Epithelial cell of esophagus (primary cell): Measurements from ENCODE around the gene SH3BP2.
"Not testable (repeated sequence)": the region's sequence is repeated elsewhere in the genome, so short reads cannot be mapped to it uniquely, and the experiment has no call there.

Source experiments
- DNase-seq: peaks from one replicate; pipeline ENCODE4 v3.0.0; 2010; ENCODE audit warnings: low read depth
- H3K4me3 ChIP-seq: 2 replicates; pipeline ENCODE4 v1.5.1; 2011; ENCODE audit warnings: mild to moderate bottlenecking, low read length, control low read depth
- TF ChIP-seq, protein P1 (sequence below): IDR thresholded peaks from 2 replicates; pipeline ENCODE4 v1.5.1; 2011; ENCODE audit warnings: low read depth, mild to moderate bottlenecking, low read length, control low read depth, inconsistent platforms; ENCODE audit not compliant: insufficient read depth; ENCODE audit errors: missing control alignments

Gene SH3BP2

DNA sequence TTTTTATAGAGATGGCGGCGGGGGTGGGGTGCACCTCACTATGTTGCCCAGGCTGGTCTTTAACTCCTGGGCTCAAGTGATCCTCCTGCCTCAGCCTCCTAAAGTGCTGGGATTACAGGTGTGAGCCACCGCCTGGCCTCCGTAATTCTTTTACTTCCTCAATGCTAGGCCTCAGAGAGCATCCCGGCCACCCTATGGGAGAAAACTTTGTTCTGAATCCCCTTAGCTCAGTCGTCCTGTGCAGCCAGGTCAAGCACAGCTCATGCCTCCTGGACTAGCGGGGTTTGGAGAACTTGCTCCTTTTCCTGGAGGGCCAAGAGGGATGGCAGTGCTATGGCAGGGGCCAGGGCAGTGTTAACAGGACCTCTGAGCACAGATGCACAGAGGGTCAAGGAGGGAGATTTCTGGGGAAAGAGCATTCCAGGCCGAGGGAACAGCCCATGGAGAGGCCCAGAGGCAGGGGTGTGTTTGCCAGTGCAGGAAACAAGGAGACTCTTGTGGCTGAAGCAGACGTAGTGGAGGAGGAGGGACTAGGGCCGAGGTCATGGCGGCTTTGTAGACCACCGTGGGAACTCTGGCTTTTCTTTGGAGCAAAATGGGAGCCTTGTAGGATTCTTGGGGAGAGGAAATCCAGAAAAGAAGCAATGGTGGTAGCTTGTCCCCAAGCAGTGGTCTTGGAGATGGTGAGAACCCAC, 26.9 kb upstream of the SH3BP2 start:
- no peak overlapping the region for H3K4me3 ChIP-seq
- DNase-seq = no peak
- TF ChIP-seq, protein P1, sequence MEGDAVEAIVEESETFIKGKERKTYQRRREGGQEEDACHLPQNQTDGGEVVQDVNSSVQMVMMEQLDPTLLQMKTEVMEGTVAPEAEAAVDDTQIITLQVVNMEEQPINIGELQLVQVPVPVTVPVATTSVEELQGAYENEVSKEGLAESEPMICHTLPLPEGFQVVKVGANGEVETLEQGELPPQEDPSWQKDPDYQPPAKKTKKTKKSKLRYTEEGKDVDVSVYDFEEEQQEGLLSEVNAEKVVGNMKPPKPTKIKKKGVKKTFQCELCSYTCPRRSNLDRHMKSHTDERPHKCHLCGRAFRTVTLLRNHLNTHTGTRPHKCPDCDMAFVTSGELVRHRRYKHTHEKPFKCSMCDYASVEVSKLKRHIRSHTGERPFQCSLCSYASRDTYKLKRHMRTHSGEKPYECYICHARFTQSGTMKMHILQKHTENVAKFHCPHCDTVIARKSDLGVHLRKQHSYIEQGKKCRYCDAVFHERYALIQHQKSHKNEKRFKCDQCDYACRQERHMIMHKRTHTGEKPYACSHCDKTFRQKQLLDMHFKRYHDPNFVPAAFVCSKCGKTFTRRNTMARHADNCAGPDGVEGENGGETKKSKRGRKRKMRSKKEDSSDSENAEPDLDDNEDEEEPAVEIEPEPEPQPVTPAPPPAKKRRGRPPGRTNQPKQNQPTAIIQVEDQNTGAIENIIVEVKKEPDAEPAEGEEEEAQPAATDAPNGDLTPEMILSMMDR = no peak

DNA sequence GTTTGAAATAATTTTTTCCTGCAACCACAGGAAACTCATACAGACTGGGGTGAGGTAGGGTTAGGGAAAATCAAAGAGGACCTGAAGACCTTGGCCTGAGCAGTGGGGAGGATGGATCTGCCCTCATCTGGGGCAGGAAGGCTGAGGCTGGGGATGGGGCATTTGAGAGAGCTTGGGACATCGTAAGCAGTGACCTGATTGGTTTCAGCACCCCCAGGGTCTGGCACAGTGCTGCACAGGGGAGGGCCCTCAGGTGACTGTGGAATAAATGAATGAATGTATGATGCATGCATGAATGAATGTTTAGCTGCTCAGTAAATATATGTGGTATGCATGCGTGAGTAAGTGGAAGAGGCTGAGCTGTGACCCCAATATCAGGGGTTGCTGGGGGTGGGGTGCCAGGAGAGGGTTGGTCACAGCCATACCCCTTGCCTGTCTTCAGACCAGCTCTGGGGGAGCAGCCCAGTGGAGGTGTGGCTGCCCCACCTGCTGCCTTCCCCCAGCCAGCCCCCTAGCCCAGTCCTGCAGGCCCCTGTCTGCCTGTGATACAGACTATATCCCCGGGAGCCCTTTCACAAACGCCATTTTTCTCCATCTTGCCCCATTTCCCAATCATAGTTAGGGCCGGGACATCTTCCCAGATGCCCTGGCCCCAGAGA, 25.7 kb upstream of the SH3BP2 start:
- TF ChIP-seq, protein P1 = no peak
- no peak for DNase-seq

DNA sequence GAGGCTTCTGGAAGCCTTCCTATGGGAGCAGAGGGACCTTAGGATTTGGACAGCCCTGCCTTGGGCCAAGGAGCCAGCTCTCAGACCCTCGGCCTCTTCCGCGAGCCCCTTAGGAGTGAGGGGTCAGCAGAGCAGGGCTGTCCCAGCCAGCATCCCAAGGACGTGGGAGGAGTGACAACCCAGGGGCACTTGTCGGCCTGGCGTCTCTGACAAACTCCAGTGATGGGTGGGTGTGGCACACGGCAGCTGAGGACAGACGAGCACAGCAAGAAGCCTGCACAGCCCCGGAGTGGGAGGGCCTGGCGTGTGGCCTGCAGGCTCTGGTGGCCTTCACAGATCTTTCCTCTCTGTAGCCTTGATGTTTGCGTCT, 25.2 kb upstream of the SH3BP2 start:
- TF ChIP-seq, protein P1 = no peak
- DNase-seq = no peak
- H3K4me3 ChIP-seq = no peak overlapping the region

More for the DNA sequence above, 25.7 kb upstream of the SH3BP2 start:
- no peak overlapping the region for H3K4me3 ChIP-seq

DNA sequence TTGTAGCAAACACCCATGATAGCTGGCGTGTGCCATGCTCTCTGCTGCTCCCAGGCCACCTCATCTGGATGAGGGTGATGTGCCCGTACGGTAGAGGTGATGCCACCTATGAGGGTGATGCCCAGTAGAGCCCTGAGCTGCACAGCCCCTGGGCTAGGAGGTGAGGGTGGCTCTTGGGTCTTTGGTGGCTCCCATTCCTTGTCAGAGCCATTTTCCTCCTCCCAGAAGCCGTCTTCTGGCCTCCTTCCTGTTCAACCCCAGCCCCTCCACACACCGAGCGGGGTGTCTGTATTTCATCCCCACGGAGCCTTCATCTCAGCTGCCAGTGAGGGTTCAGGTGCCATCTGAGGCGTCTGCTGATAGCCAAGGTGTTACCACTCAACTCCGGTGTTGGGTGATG, 24.8 kb upstream of the SH3BP2 start:
- no peak for DNase-seq
- TF ChIP-seq, protein P1 = no peak
- H3K4me3 ChIP-seq = no peak overlapping the region

DNA sequence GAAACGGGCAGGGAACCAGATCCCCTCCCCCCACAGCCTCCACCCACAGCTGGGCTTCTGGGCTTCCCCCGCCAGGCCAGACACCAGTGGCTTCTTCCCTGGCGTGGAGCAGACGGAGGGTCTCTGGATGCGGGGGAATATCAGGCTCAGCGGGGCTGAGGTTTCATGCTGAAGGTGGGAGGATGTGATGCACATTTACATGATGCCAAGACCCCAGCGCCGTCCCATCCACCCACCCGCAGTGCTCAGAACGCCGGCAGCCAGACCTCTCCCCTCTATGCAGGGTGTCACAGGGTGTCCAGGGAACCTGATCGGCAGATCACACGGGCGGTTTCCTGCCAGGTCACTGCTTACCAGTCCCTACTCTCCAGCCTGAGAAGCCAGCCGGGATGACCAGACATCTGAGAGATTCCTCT, 24.0 kb upstream of the SH3BP2 start:
- TF ChIP-seq, protein P1 = no peak
- no peak for DNase-seq
- no peak overlapping the region for H3K4me3 ChIP-seq

DNA sequence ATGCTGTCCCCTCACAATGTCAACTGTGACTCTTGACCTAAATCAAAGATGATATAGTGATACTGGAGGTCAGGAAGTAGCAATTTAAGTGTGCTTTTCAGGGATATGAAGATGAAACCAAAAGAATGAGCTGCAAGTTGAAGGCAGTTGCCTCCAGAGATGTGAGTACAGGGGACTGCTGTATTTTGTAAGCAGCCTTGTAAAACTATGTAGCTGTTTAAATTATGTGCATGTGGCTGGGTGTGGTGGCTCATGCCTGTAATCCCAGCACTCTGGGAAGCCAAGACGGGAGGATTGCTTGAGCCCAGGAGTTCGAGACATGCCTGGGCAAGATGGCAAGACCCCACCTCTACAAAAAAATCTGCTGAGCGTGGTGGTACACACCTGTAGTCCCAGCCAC, 21.6 kb upstream of the SH3BP2 start:
- H3K4me3 ChIP-seq = no peak overlapping the region
- TF ChIP-seq, protein P1 = no peak
- DNase-seq = no peak

DNA sequence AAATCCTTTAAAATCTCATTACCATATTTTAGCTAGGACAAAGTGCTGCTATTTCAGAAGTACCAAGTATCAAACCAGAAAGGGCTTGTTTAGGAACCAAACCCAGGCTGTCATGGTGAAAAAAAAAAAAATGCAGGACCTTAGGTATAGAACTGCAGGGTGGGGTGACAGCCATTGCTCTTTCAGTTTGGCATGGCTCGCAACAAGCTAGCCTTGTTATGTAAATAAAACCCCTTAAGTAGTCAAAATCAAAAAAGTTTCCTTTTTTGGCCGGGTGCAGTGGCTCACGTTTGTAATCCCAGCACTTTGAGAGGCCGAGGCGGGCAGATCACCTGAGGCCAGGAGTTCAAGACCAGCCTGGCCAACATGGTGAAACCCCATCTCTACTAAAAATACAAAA, 12.2 kb upstream of the SH3BP2 start:
- not testable (repeated sequence) for H3K4me3 ChIP-seq, DNase-seq
